HL-60 (cell line): ENCODE results near the gene VPS26C.

ENCODE experiments used
- DNase-seq, 2 experiments: peaks; one replicate each; pipeline ENCODE4 v3.0.0-alpha.2; 2010 to 2020; ENCODE audit warnings: low read depth in 1 of 2, low spot score in 1 of 2
- H3K27ac ChIP-seq: fragments of 250-450 bp; sonication (Bioruptor Pico); replicated peaks from 2 replicates; pipeline ENCODE4 v1.5.1; 2020; ENCODE audit warnings: mild to moderate bottlenecking, moderate library complexity
- H3K27me3 ChIP-seq: fragments of 250-450 bp; sonication (Bioruptor Pico); 2 replicates; pipeline ENCODE4 v1.5.1; 2021; ENCODE audit warnings: mild to moderate bottlenecking, moderate library complexity; ENCODE audit not compliant: insufficient read depth, poor library complexity, severe bottlenecking
- H3K4me3 ChIP-seq: replicated peaks from 2 replicates; pipeline ENCODE4 v1.5.1; 2011; ENCODE audit warnings: mild to moderate bottlenecking, control low read depth, low read length; ENCODE audit not compliant: insufficient read depth
- GABPA ChIP-seq: IDR thresholded peaks from 2 replicates; pipeline ENCODE4 v1.6.1; 2012; ENCODE audit warnings: low read depth
- POLR2AphosphoS5 ChIP-seq: IDR thresholded peaks from 2 replicates; pipeline ENCODE4 v1.6.1; 2012; ENCODE audit warnings: low read depth
- REST ChIP-seq: IDR thresholded peaks from 2 replicates; pipeline ENCODE4 v1.6.1; 2012; ENCODE audit warnings: low read depth; ENCODE audit not compliant: insufficient replicate concordance
- SPI1 ChIP-seq: IDR thresholded peaks from 2 replicates; pipeline ENCODE4 v1.6.1; 2012; ENCODE audit warnings: low read depth, mild to moderate bottlenecking, borderline replicate concordance
- TF ChIP-seq, protein P1 (sequence below): IDR thresholded peaks from one replicate; pipeline ENCODE4 v1.5.1; 2011; ENCODE audit warnings: low read length, control low read depth, inconsistent platforms; ENCODE audit not compliant: insufficient read depth

Gene VPS26C

DNA sequence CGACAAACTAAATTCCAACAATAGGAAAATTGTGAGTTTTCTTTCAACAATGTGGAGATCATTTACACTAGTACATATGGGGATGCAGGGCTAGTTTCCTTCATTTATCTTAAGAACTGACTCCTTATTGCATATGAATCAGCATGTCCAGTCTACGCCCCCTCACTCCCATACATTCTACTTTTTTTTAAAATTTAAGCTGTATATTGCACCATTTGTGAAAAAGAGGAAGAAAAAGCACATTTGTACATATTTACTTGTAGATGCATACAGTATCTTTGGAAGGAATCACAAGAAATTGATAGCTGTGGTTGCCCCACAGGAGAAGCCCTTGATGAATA lies 15.9 kb downstream of the VPS26C start:
- H3K4me3 ChIP-seq = no peak overlapping the region
- DNase-seq = peak in 1 of 2 experiments; percentile 36
- H3K27me3 ChIP-seq = no peaks in the 10 kb centered on the region
- peak overlapping the region; percentile 56 for H3K27ac ChIP-seq
- TF ChIP-seq, protein P1, sequence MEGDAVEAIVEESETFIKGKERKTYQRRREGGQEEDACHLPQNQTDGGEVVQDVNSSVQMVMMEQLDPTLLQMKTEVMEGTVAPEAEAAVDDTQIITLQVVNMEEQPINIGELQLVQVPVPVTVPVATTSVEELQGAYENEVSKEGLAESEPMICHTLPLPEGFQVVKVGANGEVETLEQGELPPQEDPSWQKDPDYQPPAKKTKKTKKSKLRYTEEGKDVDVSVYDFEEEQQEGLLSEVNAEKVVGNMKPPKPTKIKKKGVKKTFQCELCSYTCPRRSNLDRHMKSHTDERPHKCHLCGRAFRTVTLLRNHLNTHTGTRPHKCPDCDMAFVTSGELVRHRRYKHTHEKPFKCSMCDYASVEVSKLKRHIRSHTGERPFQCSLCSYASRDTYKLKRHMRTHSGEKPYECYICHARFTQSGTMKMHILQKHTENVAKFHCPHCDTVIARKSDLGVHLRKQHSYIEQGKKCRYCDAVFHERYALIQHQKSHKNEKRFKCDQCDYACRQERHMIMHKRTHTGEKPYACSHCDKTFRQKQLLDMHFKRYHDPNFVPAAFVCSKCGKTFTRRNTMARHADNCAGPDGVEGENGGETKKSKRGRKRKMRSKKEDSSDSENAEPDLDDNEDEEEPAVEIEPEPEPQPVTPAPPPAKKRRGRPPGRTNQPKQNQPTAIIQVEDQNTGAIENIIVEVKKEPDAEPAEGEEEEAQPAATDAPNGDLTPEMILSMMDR = no peak
- TF ChIP-seq REST (no peak), GABPA (no peak)

- TF ChIP-seq, protein P1 = no peak
- TF ChIP-seq POLR2AphosphoS5 (no peak), SPI1 (no peak), REST (no peak), GABPA (no peak)
- Histone ChIP-seq H3K4me3 (no peak overlapping the region), H3K27me3 (no peaks in the 10 kb centered on the region), H3K27ac (no peak overlapping the region)
- DNase-seq = no peak
Measured at GRCh38 chr21:37249112-37249904, 17.8 kb downstream of the VPS26C start.

GRCh38 chr21:37248298-37248697 lies 18.8 kb downstream of the VPS26C start:
- Histone ChIP-seq H3K4me3 (no peak overlapping the region), H3K27me3 (no peaks in the 10 kb centered on the region), H3K27ac (no peak overlapping the region)
- TF ChIP-seq, protein P1 = no peak
- no peak for TF ChIP-seq POLR2AphosphoS5
- TF ChIP-seq GABPA = no peak
- no peak for TF ChIP-seq SPI1
- no peak for TF ChIP-seq REST
- DNase-seq = no peak
